ENCODE measurements around the gene KDM3B. TPM values are rescaled to one million over a fixed set of nuclear protein-coding genes. Genes with fewer than 3 reads are reported as not detected.

KDM3B gene
- total RNA-seq, 1 donor from 2014 or later, result 39.1 TPM

DNA sequence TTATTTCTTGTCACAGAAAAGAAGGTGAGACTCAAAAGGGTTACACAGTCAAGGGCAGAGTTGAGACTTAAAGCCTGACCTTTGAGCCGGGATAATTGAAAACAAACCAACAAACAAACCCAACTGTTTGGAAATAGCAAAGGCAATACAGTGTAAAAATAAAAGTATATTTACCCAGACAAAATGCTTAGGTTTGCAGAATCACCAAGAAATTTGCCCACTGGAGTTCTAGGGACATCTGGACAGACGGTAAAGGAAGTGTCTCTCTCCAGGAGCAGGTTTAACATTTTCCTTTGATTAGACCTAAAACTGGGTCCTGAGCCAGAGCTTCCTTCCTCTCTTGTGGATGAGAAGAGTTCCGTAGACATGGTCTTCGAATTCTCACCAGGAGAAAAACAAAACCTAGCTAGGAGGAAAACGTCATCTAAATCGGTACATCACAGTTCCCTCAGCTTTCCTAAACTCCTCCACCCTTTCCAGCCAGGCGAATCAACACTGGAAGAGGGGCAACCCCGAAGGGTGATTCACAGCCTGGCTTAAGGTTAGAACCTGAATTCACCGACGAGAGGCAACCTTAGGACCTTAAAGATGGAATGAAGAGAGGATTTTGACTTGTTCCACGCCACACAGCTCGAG, 21.6 kb upstream of the KDM3B start:
- DNase-seq (ENCODE audit: low spot score), result no peak
- TF ChIP-seq, protein P1, sequence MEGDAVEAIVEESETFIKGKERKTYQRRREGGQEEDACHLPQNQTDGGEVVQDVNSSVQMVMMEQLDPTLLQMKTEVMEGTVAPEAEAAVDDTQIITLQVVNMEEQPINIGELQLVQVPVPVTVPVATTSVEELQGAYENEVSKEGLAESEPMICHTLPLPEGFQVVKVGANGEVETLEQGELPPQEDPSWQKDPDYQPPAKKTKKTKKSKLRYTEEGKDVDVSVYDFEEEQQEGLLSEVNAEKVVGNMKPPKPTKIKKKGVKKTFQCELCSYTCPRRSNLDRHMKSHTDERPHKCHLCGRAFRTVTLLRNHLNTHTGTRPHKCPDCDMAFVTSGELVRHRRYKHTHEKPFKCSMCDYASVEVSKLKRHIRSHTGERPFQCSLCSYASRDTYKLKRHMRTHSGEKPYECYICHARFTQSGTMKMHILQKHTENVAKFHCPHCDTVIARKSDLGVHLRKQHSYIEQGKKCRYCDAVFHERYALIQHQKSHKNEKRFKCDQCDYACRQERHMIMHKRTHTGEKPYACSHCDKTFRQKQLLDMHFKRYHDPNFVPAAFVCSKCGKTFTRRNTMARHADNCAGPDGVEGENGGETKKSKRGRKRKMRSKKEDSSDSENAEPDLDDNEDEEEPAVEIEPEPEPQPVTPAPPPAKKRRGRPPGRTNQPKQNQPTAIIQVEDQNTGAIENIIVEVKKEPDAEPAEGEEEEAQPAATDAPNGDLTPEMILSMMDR (IDR thresholded peaks at IDR 0.05), result no peak
- H3K36me3 Mint-ChIP-seq (ENCODE audit: low read depth), result no peaks in the 10 kb centered on the region
- peak overlapping the region; percentile 86 for H3K27ac Mint-ChIP-seq (ENCODE audit: unreplicated experiment)
- no peaks in the 10 kb centered on the region for H3K27me3 Mint-ChIP-seq (ENCODE audit: low read depth)
- peaks cover 24% of the 10 kb centered on the region for H3K4me1 Mint-ChIP-seq (ENCODE audit: low read depth)
- H3K9me3 Mint-ChIP-seq (ENCODE audit: low read depth), result no peaks in the 10 kb centered on the region
- H3K4me3 Mint-ChIP-seq (ENCODE audit: unreplicated experiment), result peak overlapping the region; percentile 75

DNA sequence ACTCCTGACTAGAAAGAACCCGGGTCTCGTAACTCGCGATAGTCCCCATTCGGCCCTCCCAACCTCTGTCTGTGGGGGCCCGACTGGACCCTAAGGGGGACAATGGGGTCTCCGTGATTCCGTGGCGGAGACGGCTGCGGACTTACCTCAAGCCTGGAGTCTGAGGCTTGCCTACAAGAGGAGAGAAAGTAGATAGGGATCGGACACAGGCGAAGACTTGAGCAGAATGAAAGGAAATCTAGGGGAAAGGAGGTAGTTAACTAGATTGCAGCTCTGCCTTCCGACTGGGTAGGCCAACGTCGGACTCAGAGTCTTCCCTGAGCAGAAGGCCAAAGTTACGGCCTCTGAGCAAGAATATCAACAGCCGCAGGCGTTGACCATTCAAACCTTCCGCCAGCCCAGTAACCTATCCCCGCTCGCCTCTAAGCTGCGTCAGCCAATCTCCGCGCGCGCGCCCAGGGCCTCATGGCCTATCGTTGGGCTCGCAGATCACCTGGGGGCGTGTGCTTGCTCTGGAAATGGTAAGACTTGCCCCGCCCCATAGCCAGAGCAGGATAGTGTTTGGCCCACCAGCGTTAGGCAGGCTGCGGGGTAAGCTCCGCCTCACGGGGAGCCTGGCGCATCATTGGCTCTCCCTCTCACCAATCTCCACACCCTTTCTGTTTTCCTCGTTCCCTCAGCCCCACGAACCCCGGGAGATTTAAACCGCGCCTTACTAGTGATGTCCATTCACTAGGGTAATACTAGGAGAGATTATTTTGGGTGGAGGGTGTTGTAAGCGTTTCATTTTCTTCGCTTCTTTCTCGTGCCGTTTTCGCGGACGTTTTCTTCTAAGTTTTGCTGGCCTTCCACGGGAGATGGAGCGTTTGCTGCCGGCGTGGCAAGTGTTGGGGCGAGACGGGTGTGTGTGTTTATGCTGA, 20.8 kb upstream of the KDM3B start, which contains the start of gene CDC25C:
Gene CDC25C (minus strand): TSS at position 356 of the 920 bp plus-strand sequence. CDS start 624 bp downstream, outside the sequence.
- peak; percentile 99 for DNase-seq (ENCODE audit: low spot score)
- H3K9me3 Mint-ChIP-seq (ENCODE audit: low read depth), result no peaks in the 10 kb centered on the region
- TF ChIP-seq, protein P1 (IDR thresholded peaks at IDR 0.05), result no peak
- H3K27ac Mint-ChIP-seq (ENCODE audit: unreplicated experiment), result peak within 1 kb of the TSS; percentile 86
- H3K4me3 Mint-ChIP-seq (ENCODE audit: unreplicated experiment), result peak within 1 kb of the TSS; percentile 75
- H3K36me3 Mint-ChIP-seq (ENCODE audit: low read depth), result no peaks in the 10 kb centered on the region
- H3K4me1 Mint-ChIP-seq (ENCODE audit: low read depth), result peaks cover 24% of the 10 kb centered on the region
- H3K27me3 Mint-ChIP-seq (ENCODE audit: low read depth), result no peaks in the 10 kb centered on the region

DNA sequence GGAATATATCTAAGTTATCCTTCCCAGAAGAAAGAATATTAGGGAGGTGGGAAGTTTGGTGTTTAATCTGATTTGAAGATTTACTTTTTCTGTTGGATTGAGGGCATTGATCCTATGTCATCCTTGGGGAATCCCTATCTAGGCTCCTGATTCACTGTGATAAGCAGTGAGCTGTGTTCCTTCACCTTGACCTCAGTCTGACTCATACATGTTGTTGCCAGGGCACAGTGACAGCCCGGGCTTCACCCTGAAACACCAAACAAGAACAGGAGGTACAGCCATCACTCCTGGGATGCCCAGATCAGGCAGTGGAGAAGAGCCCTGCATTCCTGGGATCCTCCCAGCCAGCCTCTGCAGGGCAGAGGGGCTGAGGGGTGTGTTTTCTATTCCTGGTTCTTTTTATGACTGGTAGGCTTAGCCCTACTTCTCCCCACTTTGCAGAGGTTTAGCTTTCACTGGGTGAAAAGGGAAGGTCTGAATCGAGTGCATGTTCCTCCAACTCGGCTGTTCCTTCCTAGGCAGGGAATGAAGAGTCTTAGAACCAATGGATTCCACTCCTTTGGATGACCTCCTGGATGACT, 17.5 kb upstream of the KDM3B start:
- no peaks in the 10 kb centered on the region for H3K9me3 Mint-ChIP-seq (ENCODE audit: low read depth)
- H3K36me3 Mint-ChIP-seq (ENCODE audit: low read depth), result no peaks in the 10 kb centered on the region
- H3K4me3 Mint-ChIP-seq (ENCODE audit: unreplicated experiment), result no peak overlapping the region
- no peak overlapping the region for H3K27ac Mint-ChIP-seq (ENCODE audit: unreplicated experiment)
- DNase-seq (ENCODE audit: low spot score), result no peak
- H3K4me1 Mint-ChIP-seq (ENCODE audit: low read depth), result peaks cover 40% of the 10 kb centered on the region
- H3K27me3 Mint-ChIP-seq (ENCODE audit: low read depth), result no peaks in the 10 kb centered on the region
- TF ChIP-seq, protein P1 (IDR thresholded peaks at IDR 0.05), result no peak

DNA sequence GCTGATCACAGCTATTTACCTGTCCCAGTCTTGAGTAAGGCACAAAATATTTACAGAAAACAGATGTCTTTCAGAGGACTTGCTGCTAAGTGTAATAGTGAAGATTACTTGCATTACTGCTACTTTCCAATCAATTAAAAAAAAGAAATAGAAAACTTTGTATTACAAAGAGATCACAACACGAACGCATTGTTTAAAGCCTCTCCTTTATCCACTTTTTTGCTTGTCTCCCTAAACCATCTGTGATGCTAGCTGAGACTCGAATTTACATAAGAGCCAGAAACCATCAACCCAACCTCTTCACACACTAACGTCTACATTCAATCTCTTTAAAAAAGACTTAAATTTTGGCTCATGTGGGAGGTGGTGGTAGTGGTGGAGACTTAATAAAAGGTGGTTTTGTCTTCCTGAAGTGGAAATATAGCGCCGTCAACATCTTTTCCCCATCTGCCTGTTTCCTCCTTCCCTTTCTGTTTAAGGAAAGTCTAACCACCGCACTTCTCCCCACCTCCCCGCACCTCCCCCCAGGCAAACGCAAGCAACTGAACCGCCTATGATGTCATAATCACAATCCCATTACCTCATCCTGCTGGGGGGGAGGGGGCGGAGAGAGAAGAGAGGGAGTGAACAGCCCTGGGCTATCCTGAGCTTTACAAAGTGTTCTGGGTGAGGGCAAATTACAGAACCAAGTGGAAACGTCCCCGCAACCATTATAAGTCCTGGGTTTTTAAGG, 15.4 kb upstream of the KDM3B start:
- Mint-ChIP-seq H3K36me3 (ENCODE audit: low read depth) (peaks cover 4% of the 10 kb centered on the region), H3K4me1 (ENCODE audit: low read depth) (peaks cover 40% of the 10 kb centered on the region), H3K27me3 (ENCODE audit: low read depth) (no peaks in the 10 kb centered on the region), H3K4me3 (ENCODE audit: unreplicated experiment) (peak overlapping the region; percentile 86), H3K27ac (ENCODE audit: unreplicated experiment) (peak overlapping the region; percentile 99), H3K9me3 (ENCODE audit: low read depth) (no peaks in the 10 kb centered on the region)
- no peak for DNase-seq (ENCODE audit: low spot score)
- TF ChIP-seq, protein P1 (IDR thresholded peaks at IDR 0.05), result no peak
